ENCODE results near the gene MBD6.
"Not testable (repeated sequence)": the region's sequence is repeated elsewhere in the genome, so short reads cannot be mapped to it uniquely, and the experiment has no call there.

Gene MBD6

DNA sequence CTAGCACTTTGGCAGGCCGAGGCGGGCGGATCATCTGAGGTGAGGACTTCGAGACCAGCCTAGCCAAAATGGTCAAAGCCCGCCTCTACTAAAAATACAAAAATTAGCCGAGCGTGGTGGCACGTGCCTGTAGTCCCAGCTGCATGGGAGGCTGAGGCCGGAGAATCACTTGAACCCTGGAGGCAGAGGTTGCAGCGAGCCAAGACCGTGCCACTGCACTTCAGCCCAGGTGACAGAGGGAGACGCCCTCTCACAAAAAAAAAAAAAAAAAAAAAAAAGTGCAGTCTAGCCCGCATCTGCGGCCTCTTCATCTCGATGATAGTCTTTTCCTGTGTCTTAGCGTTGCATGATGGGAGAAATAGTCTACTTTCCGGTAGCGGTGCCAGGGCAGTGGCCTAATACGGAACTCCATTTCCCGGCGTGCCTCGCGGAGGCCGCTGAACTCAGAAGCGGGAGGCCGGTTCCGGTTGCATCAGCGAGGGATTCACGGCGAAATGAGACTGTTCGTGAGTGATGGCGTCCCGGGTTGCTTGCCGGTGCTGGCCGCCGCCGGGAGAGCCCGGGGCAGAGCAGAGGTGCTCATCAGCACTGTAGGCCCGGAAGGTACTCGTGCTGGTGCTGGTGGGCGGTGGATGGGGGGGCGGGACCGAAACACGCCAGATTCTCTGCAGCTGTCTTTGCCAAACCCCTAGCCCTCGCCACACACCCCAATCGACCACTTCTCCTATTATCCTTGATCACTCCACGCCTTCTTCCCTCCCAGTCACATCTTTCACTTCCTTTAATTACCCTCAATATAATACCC lies 34.8 kb upstream of the MBD6 start, which contains the start of gene MARS1:
MARS1 (plus strand) TSS at position 472 of the 805 bp plus-strand sequence; CDS start at position 495, 23 bp downstream.
- H3K27ac ChIP-seq = peak within 1 kb of the TSS; percentile 74
- peak; percentile 83 for DNase-seq (ENCODE audit: low read depth, low spot score)

DNA sequence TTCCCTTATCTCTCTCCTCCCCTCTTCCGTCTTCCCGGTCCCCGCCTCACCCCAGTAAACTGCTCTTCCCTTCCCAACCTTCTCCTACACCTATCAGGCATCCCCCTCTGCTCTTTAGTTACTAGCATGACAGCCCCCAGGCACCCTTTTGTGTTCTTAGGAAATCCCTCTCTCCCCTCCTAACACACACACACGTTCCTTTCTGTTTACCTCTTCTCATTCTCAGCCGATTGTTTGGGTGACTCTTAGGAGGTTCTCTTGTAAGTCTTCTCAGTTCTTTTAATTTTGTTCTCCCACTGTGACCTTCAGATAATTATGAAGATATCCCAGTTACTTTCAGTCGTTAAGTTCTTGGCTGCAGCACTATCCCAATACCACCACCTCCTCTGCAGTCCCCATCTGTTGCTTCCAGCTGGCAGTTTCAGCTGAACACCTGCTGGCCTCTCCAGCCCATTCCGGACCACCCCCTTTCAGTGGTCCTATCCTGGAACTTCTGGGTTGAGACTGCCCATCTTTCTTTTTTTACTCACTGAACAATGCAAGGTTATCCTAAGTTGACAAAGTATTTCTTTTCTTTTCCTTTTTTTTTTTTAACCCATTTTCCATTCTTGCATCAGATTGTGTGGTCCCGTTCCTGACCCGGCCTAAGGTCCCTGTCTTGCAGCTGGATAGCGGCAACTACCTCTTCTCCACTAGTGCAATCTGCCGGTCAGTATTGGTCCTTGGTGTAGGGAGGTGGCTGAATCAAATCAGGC lies 34.0 kb upstream of the MBD6 start:
- no peak for DNase-seq (ENCODE audit: low read depth, low spot score)
- H3K27ac ChIP-seq = peak overlapping the region; percentile 74

DNA sequence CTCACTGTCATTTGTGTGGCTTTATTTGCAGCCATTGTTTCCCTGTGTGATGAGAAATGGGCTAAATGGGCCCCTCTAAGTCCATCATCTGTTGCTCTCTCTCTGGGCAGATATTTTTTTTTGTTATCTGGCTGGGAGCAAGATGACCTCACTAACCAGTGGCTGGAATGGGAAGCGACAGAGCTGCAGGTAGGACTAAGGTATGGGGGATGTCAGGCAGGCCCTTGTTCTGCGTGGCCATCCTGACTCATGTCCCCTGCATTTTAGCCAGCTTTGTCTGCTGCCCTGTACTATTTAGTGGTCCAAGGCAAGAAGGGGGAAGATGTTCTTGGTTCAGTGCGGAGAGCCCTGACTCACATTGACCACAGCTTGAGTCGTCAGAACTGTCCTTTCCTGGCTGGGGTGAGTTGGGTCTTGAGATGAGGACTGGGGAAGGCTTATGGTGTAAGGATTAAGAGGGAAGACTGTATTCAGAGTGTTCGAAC lies 33.4 kb upstream of the MBD6 start:
- peak overlapping the region; percentile 74 for H3K27ac ChIP-seq
- DNase-seq (ENCODE audit: low read depth, low spot score) = no peak

DNA sequence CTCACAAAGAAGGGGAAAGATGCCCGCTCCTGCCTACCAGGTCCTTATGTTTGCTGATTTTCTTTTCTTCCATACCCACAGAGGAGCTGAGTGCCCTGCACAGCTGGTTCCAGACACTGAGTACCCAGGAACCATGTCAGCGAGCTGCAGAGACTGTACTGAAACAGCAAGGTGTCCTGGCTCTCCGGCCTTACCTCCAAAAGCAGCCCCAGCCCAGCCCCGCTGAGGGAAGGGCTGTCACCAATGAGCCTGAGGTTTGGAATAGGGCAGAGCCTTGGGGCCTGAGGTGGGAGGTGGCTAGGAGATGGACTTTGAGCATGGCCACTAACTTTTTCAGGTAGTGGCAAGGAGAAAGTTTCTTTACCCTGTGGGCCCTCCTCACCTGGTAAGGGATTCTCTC lies 32.5 kb upstream of the MBD6 start:
- no peak overlapping the region for H3K27ac ChIP-seq

DNA sequence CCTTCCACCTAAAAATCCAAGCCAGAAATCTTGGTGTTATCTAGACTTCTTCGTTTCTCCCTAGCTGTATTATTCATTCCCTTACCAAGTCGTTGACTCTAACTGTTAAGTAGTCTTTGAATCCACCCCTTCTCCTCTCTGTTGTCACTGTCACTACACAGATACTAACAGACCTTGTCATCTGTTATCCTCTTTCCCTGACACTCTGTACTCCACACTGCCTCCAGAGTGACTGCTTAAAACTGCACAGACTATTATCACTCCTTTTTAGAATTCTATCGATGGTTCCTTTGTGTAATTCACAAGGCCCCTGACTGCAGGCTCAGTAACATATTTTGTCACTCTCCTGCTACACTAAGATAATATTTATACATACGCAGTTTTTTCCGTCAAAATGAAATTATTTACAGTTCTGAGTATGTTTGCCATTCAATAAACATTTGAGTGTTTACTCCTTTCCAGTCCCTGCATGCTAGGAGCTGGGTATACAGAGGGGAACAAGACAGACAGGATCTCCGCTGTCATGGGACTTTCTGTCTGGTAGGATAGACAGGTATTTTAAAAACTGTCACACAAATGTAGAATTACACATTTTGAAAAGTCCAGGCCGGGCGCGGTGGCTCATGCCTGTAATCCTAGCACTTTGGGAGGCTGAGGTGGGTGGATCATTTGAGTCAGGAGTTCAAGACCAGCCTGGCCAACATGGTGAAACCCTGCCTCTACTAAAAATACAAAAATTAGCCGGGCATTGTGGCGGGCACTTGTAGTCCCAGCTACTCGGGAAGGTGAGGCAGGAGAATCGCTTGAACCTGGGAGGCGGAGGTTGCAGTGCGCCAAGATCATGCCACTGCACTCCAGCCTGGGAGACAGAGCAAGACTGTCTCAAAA lies 31.0 kb upstream of the MBD6 start:
- DNase-seq (ENCODE audit: low read depth, low spot score) = no peak
- H3K27ac ChIP-seq = no peak overlapping the region

More for the DNA sequence above, 32.5 kb upstream of the MBD6 start:
- DNase-seq (ENCODE audit: low read depth, low spot score) = no peak

DNA sequence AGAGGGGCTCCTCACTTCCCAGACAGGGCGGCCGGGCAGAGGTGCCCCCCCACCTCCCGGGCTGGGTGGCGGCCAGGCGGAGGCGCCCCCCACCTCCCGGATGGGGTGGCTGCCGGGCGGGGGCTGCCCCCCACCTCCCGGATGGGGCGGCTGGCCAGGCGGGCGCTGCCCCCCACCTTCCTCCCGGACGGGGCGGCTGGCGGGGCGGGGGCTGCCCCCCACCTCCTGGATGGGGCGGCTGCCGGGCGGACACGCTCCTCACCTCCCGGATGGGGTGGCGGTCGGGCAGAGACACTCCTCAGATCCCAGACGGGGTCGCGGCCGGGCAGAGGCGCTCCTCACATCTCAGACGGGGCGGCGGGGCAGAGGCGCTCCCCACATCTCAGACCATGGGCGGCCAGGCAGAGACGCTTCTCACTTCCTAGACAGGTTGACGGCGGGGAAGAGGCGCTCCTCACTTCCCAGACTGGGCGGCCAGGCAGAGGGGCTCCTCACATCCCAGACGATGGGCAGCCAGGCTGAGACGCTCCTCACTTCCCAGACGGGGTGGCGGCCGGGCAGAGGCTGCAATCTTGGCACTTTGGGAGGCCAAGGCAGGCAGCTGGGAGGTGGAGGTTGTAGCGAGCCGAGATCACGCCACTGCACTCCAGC lies 27.4 kb upstream of the MBD6 start:
- H3K27ac ChIP-seq; DNase-seq (ENCODE audit: low read depth, low spot score): not testable (repeated sequence)

DNA sequence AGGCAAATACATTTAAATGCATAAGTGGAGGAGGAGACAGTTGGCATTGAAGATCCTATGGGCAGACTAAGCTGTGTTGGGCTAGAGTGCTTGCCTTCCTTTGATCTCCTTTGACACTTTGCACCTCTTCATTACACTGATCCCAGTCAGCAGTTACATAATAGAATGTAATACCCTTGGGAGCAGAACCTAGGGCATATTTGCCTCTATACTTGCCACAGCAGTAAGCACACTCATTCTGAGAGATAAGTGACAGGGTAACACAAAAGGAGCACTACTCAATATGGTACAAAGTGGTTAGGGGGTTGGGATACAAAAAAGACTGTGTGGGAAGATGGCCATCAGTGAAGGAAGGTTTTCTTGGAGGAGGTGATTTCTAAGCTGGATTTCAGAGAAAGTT lies 25.8 kb upstream of the MBD6 start:
- H3K27ac ChIP-seq = no peak overlapping the region
- DNase-seq (ENCODE audit: low read depth, low spot score) = no peak

DNA sequence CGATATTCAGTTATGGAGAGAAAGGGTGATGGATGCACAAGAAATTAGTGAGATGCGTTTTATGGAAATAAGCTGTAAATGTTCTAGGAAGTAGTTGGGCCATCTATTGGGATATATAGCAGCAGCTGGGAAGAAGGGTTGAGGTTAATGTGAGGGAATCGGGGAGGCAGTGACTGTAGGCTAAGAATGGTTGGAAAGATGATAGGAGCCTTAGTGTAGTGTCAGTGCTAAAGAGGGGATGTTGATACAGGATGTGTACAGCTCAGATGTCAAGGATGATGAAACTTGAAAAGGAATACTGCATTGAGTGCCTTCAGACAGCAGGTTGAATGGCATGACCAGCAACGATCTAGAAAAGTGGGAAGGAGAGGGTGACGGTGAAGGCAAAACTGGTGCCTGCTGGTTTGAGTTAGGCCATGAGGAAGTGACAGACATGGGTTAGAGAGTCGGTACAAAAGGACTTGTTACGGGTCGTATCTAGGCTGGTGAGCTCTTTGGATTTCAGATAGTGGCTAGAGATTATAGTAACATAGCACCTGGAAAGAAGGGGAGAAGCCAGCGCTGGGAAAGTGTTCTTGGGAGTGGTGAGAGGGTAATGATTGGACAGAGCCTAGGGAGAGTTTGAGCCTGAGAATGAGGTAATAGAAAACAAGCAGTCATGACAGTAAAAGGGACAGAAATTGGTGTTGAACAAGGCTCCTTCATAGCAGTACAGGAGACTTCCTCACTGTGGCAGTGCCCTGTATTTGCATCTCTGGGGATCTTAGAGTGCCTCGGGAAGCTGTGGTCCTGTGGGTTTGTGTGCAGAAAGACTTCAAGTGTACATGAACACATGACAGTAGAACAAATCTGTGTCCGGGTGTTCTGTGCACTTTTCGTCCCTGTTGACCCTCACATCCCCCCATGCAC lies 25.1 kb upstream of the MBD6 start:
- no peak overlapping the region for H3K27ac ChIP-seq
- DNase-seq (ENCODE audit: low read depth, low spot score) = no peak

DNA sequence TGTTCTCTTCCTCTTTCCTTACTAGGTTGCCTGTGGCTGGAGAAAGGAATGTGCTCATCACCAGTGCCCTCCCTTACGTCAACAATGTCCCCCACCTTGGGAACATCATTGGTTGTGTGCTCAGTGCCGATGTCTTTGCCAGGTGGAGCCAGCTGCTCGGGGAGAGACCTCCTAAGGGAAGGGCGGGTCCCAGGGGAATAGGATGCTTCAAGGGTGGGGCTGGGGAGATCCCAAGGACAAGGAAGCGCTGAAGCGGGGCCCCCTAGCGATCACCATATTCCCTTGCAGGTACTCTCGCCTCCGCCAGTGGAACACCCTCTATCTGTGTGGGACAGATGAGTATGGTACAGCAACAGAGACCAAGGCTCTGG lies 24.5 kb upstream of the MBD6 start:
- H3K27ac ChIP-seq = no peak overlapping the region
- no peak for DNase-seq (ENCODE audit: low read depth, low spot score)

DNA sequence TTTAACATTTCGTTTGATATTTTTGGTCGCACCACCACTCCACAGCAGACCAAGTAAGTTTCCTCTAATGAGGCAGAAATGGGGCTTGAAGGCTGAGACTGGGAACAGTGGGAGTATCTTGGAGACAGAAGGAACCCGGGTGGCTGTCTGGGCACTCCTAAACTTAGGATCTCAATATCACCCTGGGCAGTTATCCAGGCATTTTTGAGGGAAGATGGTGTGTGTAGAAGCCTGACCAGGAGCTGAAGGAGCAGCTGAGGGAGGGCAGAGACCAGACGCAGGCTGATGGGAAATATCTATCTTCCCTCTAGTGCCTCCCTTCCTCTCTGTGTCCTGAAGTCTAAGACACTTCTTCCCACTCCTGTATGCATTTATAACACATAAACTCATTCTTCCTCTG lies 24.1 kb upstream of the MBD6 start:
- H3K27ac ChIP-seq = no peak overlapping the region
- DNase-seq (ENCODE audit: low read depth, low spot score) = no peak

DNA sequence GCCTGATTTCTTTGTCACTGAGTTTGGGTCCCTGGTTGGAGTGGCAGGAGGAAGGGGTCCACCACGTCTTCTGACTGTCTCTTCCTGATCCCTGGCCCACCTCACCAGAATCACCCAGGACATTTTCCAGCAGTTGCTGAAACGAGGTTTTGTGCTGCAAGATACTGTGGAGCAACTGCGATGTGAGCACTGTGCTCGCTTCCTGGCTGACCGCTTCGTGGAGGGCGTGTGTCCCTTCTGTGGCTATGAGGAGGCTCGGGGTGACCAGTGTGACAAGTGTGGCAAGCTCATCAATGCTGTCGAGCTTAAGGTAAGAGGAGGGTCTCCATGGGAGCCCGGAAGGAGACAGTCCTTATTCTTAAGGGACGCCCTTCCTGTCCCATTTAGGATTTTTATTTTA lies 22.4 kb upstream of the MBD6 start:
- H3K27ac ChIP-seq = no peak overlapping the region
- DNase-seq (ENCODE audit: low read depth, low spot score) = no peak

DNA sequence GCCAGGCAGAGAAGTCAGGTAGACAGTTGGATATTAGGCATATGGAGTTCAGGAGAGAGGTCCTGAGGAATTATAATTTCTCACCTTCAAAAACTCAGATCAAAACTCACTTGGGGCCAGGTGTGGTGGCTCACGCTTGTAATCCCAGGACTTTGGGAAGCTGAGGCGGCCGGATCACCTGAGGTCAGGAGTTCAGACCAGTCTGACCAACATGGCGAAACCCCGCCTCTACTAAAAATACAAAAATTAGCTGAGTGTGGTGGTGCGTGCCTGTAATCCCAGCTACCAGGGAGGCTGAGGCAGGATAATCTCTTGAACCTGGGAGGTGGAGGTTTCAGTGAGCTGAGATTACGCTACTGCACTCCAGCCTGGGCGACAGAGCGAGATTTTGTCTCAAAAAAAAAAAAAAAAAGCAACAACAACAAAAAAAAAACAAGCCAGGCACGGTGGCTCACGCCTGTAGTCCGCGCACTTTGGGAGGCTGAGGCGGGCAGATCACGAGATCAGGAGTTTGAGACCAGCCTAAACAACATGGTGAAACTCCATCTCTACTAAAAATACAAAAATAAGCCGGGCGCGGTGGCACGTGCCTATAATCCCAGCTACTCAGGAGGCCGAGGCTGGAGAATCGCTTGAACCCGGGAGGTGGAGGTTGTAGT lies 20.2 kb upstream of the MBD6 start:
- DNase-seq (ENCODE audit: low read depth, low spot score); H3K27ac ChIP-seq: not testable (repeated sequence)

DNA sequence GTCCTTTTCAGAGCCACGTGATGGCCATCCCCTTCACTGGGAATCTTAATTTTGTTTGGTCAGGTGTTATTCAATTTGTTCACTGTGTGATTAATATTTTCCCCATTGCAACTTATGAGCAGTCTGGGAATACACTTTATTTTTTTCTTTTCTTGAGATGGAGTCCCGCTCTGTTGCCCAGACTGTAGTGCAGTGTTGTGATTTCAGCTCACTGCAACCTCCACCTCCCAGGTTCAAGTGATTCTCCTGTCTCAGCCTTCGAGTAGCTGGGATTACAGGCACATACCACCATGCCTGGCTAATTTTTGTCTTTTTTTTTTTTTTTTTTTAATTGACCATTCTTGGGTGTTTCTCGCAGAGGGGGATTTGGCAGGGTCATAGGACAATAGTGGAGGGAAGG lies 16.1 kb upstream of the MBD6 start:
- not testable (repeated sequence) for H3K27ac ChIP-seq; DNase-seq (ENCODE audit: low read depth, low spot score)

DNA sequence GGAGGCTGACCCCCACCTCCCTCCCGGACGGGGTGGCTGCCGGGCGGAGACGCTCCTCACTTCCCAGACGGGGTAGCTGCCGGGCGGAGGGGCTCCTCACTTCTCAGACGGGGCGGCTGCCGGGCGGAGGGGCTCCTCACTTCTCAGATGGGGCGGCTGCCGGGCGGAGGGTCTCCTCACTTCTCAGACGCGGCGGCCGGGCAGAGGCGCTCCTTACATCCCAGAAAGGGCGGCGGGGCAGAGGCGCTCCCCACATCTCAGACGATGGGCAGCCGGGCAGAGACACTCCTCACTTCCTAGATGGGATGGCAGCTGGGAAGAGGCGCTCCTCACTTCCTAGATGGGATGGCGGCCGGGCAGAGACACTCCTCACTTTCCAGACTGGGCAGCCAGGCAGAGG lies 14.8 kb upstream of the MBD6 start:
- not testable (repeated sequence) for DNase-seq (ENCODE audit: low read depth, low spot score)

DNA sequence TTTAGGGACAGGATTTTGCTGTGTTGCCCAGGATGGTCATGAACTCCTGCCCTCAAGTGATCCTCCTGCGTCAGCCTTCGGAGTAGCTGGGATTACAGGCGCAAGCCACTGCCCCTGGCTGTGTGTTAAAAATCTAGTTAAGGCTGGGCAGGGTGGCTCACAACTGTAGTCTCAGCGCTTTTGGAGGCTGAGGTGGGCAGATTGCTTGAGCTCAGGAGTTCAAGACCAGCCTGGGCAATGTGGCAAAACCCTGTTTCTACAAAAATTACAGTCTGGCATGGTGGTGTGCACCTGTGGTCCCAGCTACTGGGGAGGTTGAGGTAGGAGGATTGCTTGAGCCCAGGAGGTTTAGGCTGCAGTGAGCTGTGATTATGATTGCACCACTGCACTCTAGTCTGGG lies 11.5 kb upstream of the MBD6 start:
- DNase-seq (ENCODE audit: low read depth, low spot score) = no peak
- H3K27ac ChIP-seq = no peak overlapping the region

More for the DNA sequence above, 14.8 kb upstream of the MBD6 start:
- H3K27ac ChIP-seq = not testable (repeated sequence)

DNA sequence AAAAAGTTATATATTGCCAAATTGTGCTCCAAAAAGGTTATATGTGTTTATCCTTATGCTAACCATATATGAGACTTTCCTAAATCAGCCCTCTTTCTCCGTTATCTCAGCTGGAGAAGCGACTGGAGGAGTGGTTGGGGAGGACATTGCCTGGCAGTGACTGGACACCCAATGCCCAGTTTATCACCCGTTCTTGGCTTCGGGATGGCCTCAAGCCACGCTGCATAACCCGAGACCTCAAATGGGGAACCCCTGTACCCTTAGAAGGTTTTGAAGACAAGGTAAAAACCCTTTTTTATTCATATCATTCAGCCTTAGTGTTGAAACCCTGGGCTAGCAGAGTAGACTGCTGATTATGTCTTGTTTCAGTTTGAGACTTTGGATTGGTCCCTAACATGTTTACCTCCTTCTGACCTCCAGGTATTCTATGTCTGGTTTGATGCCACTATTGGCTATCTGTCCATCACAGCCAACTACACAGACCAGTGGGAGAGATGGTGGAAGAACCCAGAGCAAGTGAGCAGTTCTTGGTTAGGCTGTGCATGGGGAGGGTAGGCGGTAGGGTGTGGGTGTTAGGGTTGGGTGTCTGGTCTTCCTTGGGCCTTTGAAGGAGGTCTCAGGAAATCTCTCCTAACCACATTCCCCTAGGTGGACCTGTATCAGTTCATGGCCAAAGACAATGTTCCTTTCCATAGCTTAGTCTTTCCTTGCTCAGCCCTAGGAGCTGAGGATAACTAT lies 10.9 kb upstream of the MBD6 start:
- H3K27ac ChIP-seq = no peak overlapping the region

DNA sequence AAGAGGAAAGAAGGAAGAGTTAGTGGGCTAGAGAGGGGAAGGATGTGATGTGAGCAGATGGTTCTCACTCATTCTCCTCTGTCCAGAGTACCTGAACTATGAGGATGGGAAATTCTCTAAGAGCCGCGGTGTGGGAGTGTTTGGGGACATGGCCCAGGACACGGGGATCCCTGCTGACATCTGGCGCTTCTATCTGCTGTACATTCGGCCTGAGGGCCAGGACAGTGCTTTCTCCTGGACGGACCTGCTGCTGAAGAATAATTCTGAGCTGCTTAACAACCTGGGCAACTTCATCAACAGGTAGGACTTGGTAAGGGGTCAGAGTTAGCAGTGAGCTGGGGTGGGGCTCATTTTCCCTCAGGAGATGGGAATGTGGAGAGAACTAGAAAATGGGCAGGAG lies 10.0 kb upstream of the MBD6 start:
- H3K27ac ChIP-seq = no peak overlapping the region
- DNase-seq (ENCODE audit: low read depth, low spot score) = no peak

More for the DNA sequence above, 10.9 kb upstream of the MBD6 start:
- no peak for DNase-seq (ENCODE audit: low read depth, low spot score)

DNA sequence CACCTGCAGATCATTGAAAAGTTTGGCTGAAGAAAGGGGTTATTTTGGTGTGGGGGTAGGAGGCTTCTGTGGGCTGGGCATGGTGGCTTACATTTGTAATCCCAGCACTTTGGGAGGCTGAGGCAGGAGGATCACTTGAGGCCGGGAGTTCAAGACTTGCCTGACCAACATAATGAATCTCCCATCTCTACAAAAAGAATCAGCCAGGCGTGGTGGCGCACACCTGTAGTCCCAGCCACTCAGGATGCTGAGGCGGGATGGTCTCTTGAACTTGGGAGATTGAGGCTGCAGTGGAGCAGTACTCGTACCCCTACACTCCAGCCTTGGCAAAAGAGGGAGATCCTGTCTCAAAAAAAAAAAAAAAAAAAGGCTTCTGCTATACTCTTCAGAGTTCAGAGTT lies 9.4 kb upstream of the MBD6 start:
- no peak overlapping the region for H3K27ac ChIP-seq
- no peak for DNase-seq (ENCODE audit: low read depth, low spot score)
